Measurements from ENCODE around the gene FZR1. TPM values are rescaled to one million over a fixed set of nuclear protein-coding genes. Genes with fewer than 3 reads are reported as not detected.

Gene FZR1
- total RNA-seq, 2 donors from 2014 or later = 29.6 to 33.8 TPM

GRCh38 chr19:3586707-3587346 is 80.7 kb downstream of the FZR1 start:
- H3K4me3 ChIP-seq = no peak overlapping the region
- TF ChIP-seq, protein P1, sequence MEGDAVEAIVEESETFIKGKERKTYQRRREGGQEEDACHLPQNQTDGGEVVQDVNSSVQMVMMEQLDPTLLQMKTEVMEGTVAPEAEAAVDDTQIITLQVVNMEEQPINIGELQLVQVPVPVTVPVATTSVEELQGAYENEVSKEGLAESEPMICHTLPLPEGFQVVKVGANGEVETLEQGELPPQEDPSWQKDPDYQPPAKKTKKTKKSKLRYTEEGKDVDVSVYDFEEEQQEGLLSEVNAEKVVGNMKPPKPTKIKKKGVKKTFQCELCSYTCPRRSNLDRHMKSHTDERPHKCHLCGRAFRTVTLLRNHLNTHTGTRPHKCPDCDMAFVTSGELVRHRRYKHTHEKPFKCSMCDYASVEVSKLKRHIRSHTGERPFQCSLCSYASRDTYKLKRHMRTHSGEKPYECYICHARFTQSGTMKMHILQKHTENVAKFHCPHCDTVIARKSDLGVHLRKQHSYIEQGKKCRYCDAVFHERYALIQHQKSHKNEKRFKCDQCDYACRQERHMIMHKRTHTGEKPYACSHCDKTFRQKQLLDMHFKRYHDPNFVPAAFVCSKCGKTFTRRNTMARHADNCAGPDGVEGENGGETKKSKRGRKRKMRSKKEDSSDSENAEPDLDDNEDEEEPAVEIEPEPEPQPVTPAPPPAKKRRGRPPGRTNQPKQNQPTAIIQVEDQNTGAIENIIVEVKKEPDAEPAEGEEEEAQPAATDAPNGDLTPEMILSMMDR (IDR thresholded peaks at IDR 0.05) = no peak
- H3K27me3 ChIP-seq (replicated peaks; ENCODE audit: insufficient read depth) = no peaks in the 10 kb centered on the region
- no peaks in the 10 kb centered on the region for H3K36me3 ChIP-seq
- no peak for DNase-seq (ENCODE audit: low spot score)
- no peaks in the 10 kb centered on the region for H3K9me3 ChIP-seq
- ATAC-seq (ENCODE audit: insufficient number of reproducible peaks, low FRiP score, low read depth) = no peak
- H3K27ac ChIP-seq = no peak overlapping the region
- peaks cover 0 to 22% of the 10 kb centered on the region in 2 donors for H3K4me1 ChIP-seq (ENCODE audit: control insufficient read depth in 1 of 2, low read depth in 2 of 2)

Other genes starting within 250 kb of the FZR1 start
- gene NFIC, start 139.7 kb upstream of the FZR1 start, total RNA-seq = 100 to 1,000 TPM; 178 to 203 TPM
- not detected for gene SMIM24, start 25.8 kb upstream of the FZR1 start, total RNA-seq
- not detected for gene SMIM44, start 22.9 kb upstream of the FZR1 start, total RNA-seq
- 10 to 100 TPM; 22.0 to 24.2 TPM for gene DOHH, start 5.6 kb upstream of the FZR1 start, total RNA-seq
- not detected for gene TEKTIP1, start 32.9 kb downstream of the FZR1 start, total RNA-seq
- 100 to 1,000 TPM in 1 of 2 donors, 10 to 100 TPM in 1; 85.6 to 112 TPM for gene MFSD12, start 51.3 kb downstream of the FZR1 start, total RNA-seq
- 100 to 1,000 TPM in 1 of 2 donors, 10 to 100 TPM in 1; 90.8 to 120 TPM for gene HMG20B, start 66.6 kb downstream of the FZR1 start, total RNA-seq
- 1 to 10 TPM; 1.1 to 1.6 TPM for gene GIPC3, start 79.2 kb downstream of the FZR1 start, total RNA-seq
- gene TBXA2R, start 100.6 kb downstream of the FZR1 start, total RNA-seq = 10 to 100 TPM; 29.4 to 39.1 TPM
- gene CACTIN, start 120.5 kb downstream of the FZR1 start, total RNA-seq = 10 to 100 TPM; 33.4 to 38.0 TPM
- 10 to 100 TPM; 82.6 to 84.5 TPM for gene PIP5K1C, start 194.2 kb downstream of the FZR1 start, total RNA-seq
- 1 to 10 TPM in 1 of 2 donors, under 1 TPM in 1; 0.41 to 2.1 TPM for gene TJP3, start 202.1 kb downstream of the FZR1 start, total RNA-seq